DMS79 (cell line): ENCODE results near the gene TRPC4.
A peak's percentile ranks its signal among the peaks of the same experiment; 100 is the strongest.

ENCODE experiments used
- DNase-seq: peaks from one replicate; lab custom pipeline; 2025; lab: John Stamatoyannopoulos, UW

The TRPC4 gene

DNA sequence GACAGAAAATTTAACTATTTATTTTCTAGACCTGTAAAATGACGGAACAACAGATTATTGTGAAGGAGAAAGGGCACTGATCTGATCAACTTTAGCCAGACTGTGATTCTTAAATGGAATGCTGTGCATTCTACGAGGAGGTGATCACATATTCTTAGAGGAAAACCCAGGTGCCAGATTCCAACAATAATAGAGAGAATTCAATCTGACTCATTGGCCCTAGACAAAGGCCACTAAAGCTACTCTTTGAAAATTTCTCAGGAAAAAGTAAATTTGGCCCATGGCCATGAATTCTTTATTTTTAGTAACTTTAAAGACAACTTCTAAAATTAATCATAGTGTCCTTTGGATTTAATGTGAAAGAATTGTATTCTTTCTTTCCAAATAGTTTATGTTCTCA lies 212.4 kb downstream of the TRPC4 start:
- no peak for DNase-seq

DNA sequence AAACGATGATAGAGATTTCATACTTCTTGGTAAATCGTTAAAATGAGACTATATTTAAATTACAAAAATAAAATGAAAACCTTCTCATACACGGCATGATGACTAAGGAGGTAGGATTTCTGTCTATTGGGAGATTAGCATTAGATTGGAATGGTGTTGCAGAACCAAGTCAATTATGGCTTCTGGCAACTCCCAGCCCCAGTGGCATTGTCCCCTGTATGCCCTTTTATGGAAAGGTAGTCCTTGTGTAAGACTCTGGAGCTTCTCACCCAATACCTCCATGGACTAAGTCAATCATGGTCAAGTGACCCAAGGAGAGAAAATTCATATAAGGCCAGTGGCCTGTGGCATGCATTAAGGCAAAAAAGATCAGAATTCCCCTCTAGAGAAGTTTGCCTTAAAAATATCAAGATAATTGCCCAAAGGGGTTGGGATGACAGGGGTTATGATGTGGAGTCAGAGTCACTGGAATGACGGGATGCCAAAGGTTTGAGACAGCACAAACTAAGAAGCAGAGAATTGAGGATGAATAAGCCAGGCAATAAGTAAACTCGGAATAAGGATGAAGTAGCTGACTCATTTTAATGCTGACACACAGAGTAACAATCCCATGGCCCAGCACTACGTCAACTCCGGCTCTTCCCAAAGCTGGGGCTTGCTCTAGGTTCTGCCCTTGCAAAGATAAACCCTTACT lies 213.2 kb downstream of the TRPC4 start:
- DNase-seq: no peak

DNA sequence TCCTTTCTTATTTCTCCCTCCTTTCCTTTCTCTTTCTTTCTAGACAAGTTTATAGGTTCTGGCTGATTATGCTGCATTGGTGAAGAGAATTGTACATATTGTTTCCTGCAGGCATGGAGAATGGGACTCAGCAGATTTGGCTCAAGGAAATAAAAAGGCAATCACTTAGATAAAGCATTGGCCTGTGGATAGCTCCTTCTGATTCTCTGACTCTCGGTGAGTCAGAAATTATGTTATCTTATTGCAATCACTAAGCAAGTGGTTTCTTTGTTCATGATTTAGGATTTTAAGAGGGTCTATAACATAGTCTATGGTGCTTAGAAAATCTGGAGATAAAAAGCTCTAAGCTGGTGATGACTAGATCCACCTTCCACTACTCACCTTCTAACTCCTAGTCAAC lies 217.0 kb downstream of the TRPC4 start:
- DNase-seq: no peak

DNA sequence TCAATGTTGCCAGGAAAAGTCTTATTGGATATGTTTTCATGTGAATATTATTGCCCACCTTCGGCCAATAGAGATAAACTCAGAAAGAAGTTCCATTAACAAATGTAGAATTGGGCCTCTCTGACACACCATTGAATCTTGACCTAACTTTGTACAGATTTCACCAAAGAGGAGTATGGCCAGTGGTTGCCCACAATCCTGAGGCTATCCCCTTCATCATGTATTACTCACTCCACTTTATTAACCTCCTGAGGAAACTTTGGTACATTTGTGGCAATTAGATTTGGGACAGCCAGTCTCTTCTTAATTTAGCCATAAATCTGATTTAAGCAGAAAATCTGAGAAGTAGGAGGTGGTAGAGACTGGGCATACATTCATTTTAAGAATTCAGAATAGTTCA lies 217.7 kb downstream of the TRPC4 start:
- DNase-seq: no peak

DNA sequence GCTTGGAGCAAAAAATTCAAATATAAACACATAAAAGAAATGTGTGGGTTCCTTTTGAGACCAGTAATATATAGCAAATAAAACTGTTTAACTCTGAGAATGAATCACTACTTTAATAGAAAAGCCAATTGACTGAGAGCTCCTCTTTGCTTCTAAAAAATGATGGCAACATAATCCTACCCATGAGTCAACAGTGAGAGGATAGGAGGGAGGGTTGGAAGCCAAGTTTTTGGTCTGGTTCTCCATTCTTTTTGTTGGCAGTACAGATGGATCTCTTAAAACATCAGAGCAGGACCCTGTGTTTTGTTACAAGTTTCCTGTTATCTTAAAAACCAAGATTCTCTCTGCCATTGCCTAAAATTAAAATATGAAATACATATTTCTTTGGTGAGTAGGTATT lies 221.0 kb downstream of the TRPC4 start:
- no peak for DNase-seq

DNA sequence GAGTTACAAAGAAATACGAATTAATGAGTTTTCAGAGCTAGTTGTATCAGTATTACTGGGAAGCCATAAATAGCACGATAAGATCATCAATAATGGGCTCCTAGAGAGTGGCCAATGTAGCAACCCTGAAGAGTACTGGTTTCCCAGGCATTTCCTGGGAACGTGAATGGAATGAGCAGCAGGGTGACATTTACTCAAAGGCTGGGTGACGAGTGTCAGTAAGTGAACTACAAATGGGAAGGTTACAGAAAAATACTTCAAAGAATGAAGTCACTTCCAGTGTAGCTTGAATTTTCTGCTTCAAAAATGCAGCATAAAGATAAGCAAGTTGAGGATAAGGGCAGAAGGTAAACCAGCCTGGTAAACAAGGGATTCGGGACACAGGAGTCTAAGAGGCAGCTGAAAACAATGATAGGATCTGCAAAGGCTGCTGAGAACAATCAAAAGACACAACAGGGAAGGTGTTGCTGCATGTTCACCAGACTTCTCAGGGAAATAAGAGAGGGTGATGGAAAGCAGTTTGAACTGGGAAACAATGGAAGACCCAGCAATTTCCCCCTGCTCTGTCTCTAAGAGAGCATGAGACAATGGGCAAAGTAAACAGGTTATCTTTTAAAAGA lies 222.4 kb downstream of the TRPC4 start:
- no peak for DNase-seq

DNA sequence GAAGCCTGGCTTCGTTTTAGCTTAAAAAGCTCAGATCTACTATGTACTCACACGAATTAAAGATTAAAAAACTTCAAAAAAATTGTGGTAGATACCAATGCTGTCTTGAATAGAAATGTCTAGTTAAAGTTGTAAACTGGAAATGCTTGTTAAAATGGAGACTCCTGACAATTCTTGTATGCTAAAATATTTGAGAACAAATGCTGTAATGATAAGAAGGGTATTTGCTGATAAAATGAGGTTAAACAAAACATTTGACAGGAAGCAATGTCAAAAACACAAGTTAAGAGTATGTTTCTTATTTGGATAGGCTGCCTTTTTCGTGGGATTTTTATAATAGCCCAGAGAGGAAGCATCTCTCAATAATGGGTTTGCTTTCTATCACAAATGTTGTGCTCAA lies 223.0 kb downstream of the TRPC4 start:
- DNase-seq: no peak

DNA sequence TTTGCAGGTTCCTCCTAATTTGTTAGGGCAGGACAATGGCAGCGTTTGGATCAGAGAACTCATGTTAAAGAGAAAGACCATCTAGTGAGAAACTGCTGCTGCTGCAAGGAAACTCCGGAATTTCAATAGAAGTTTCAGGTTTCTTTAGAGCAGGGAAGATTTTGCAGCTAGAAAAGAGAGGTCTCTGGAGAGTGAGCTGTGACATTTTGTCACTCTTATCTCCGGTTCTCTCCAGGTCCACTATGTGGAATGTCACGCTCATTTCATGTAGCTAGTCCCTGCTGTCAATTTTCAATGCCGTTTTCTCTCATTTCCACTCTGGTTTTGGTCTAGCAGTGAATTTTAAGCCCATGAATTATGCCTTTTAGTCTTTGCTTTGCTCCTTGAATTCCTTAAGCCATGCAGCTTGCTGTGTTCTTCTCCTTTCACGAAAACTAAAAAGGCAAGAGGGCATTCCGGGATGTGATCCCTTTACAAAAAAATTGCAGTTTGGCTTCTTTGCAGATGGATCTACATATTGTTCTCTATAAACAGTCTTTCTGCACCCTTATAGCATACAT lies 224.3 kb downstream of the TRPC4 start:
- DNase-seq: no peak

DNA sequence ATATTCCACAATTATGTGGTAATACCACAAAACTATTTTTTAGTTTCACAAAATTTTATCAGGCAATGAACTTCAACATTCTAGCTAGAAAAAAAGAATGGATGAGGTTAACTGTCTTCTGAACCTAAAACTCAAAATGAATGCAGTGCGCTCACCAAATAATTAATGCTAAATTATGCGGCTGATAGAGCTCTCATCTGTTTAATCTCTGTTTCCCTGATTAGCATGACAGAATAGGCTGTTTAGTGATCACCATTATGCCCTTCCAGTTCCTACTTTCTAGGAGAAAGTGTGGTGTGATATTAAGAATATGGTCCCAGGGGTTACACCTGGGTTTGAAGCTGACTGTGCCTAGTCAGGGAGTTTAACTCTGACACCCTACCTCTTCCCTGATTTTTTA lies 228.2 kb downstream of the TRPC4 start:
- no peak for DNase-seq

DNA sequence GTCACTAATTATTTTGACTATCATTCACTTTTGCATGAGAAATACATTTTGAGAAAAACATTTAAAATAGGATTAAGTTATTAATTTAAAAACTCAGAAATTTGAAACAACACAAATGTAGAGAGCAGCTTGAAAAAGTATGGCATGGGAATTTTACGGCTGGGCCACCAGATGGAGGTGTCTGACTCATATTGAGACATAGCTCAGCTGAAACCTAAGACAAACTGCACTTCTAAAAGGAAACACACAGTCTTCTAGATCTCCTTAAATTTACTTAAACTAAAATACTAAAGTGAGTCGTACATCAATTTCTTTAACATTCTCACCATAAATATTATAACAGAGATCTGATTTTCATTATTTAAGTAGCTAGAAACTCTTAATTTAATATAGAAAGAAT lies 229.1 kb downstream of the TRPC4 start:
- DNase-seq: no peak

DNA sequence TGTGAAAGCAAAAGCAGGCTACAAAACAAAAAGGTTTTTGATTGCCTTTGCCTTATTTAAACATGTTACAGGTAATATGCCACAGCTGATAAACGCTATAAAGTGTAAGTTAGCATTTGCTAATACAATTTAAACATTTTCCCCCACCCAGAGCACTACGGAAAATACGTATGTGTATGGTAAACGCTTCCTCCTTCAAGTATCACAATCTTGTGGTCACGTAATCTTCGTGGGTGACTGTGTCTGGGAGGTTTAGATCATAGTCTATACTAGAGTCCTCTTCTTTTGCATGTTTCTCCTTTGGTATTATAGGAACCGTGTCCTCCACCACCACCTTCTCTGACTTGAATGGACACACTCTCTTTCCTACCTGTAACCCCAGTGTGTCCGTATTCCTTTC lies 232.9 kb downstream of the TRPC4 start:
- DNase-seq: no peak

DNA sequence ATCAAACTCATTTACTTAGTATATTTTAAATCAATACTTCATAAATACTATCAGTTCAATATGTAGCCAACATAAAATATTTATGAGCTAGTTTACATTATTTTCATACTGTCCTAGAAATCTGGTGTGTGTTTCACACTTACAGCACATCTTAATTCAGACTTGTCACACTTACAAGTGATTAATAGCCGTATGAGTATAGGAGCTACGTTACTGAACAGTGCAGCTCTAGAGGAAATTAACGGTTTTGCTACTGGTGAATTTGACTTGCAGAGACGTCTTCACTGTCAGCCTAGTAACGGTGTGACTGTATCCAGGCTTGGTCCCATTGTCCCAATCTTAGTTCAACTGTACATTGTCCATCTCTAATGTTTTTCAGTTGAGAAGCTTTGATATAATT lies 237.3 kb downstream of the TRPC4 start:
- no peak for DNase-seq

DNA sequence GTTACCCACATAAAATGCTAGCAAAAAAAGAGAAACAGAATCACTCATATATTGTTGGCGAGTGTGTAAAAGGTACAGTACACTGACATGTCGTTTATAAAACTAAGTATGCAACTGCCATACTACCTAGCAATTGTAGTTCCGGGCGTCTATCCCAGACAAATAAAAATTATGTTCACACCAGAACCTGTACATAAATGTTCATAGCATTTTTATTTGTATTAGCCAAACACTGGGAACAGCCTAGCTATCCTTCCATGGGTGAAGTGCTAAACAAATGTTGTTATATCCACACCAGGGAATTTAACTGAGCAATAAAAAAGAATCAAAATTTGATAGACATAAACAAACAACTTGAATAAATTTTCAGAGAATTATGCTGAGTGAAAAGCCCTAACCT lies 242.1 kb downstream of the TRPC4 start:
- no peak for DNase-seq

DNA sequence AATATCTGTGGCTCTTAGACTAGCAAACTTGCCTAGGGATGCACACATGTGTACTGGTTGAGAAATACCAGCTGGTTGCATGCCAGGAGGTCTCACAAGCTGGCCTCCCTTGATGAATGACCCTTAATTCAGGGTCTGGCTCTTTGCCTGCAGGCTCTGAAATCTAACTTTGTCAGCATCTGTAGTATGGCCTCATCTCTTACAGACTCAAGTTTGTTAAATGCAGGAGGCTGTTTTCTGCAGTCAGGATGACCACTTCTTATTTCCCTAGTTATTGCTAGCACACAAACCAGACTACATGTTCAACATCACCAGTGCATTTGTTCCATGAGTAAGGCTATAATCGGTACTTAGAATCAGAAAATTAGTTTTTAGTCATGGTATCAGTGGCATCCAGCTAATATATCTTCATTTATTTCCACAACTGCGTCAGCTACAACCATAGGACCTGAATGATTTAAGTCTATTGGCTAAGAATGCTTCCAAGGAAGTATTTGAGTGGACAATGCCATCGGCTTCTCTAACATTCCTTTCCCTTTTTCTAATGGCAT lies 247.7 kb downstream of the TRPC4 start:
- no peak for DNase-seq

DNA sequence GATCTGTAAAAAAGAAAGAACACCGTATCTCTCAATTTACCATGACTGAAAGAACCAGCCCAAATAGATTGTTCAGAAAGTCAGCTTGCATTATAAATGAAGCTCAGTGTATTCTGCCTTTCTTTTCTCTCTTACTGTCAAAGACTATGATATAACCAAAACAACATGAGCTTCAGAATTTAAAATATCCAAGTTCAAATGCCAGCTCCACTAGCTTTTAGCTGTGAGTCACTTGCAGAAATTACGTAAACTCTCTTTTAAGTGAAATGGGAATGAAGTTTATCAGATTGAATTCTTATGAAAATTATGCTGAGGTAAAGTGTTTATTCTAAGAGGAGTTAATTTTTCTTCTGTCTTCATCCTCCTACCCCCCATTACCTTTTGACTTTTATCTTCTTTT lies 251.0 kb downstream of the TRPC4 start:
- no peak for DNase-seq

DNA sequence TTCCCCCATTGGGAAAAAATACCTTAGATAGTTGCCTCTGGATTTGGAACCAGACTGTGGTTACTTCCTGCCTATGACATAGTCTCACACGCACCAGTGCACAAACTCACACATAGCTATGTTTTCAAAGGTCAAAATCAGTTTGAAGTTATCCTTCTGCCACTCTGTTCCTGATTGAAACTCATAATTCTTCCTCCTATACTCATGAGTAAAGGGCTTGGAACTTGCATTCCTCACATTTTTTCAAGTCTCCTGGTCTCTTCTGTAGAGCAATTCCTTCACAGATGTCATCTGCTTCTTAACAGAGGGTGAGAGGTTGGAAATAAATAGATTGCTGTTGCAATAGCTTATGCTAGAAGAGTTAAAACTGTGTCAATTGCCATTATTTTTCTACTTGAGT lies 252.4 kb downstream of the TRPC4 start:
- DNase-seq: no peak

DNA sequence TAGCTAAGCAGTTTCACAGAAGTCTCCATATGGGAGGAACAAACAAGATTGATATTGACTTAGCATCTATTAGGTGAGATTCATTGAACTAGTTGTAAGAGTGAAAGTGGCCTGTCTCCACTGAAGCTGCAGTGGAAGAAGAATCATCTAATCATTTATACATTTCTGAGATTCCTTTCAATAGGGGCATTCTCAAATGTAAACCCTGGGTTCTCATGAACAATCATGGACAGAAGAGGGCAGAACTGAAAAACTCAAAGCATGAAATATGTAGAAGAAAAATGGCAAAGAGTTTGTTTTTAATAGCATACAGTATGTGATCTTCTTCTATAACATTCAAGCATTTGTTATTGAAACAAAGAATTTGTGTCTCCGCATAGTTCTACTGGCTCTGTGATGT lies 253.4 kb downstream of the TRPC4 start:
- no peak for DNase-seq

DNA sequence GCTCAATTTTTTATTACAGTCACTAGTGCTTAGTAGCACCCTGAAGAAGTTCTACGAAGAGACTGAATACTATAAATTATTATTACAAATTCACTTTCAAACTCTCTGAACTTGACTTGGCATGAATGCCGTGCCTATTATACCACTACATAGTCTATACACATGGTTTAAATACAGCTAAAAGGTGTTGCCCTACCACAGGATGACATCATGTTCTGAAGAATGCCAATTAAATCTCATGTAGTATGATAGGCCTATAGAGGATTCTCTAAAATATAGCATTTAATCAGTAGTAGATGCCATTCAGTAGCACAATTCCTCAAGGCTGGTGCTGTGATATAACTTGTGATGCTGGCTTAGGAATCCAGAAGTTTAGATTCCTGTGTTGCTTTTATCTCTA lies 254.3 kb downstream of the TRPC4 start:
- no peak for DNase-seq

DNA sequence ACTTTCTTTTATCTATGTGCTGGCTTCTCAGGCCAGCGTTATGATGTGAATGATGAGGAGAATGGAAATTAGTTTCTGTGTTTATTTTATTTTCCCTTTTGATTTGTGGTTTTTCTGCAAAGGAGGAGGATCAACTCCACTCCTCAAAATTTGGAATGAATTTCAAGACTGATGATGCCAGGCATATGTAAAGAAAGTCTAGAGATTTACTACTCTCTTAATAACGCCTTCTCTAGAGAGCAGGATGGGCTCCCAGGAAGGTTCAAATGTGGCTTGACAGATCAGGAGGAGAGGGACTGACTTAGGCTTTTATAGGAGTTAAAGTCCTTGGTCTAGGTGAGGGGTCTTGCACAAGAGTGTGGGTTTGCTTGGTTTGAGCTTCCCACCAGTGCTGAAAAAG lies 255.9 kb downstream of the TRPC4 start:
- no peak for DNase-seq

DNA sequence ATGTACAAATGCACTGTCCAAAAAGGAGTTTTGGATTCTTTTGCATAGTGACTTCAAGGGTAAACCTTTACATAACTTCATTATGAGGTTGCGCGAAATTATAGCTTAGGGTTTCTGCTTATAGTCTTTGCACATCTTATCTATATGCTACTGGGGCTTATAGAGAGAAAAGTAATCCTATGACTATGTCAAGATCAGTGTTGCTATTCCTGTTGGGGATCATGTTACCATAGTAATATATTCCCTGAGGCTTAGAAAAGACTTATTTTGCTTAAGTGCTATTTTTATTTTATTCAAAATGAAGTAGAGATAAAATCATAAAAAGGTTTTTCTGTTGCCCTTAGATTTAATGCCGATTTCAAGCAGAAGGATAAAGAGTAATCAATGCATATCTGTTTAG lies 256.3 kb downstream of the TRPC4 start:
- no peak for DNase-seq

DNA sequence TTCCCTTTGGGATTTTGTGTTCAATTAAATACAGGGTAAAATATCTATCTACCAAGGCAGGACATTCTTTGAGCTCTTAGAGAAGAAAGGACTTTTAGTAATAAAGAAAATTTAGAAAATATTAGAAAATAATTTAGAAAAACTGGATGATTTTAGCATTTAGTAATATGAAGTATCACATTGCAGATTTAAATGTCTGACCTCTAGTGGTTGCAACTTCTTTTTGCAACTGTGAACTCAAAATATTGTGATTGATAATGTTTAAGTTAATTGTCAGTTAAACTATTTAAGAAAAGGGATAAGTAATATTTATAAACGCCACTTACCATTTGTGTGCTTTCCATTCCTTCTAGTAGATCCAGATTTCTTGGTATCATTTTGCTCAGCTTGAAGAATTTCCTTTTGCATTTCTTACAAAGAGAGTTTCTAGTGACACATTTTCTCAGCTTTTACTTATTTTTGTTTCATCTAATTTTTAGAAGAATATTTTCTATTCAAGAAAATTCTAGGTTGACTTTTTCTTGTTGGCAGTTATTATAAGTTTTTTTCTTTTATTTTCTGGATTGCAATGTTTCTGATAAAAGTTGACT lies 260.7 kb downstream of the TRPC4 start:
- no peak for DNase-seq

DNA sequence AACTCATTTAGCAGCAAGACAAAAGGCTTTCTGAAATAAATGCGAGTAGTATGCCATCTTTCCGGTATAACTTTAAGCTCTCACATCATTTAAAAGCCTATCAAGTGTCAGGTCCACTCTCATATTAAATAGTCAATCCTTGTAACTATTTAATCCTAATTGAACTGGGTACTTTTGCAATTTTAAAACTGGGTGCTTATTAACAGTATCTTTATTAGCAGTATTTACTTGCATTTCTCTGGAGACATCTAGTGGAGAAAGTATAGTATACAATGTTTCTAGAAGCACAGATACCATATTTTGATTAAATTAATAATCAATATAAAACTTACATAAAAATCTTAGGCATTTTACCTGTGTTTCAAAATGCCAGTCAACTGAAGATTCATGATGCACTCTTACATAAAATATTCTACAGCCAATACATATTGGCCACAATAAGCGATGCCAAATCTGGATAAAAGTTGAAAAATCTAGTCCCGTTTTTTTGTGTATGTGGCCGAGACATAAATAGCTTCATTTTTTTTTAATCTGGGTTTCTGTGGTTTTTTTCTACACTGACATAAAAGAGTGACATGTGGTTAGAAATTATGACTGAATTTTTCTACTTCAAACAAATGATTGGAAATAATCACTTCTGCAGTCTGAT lies 266.7 kb downstream of the TRPC4 start:
- DNase-seq: peak; percentile 0
